ENCODE data around the gene IGSF21. TPM values are rescaled to one million over a fixed set of nuclear protein-coding genes. Genes with fewer than 3 reads are reported as not detected.

Gene IGSF21
- total and polyA plus RNA-seq, 2 of the 8 experiments (the other 6 are each of a cell fraction or from before 2014, with no cell fraction given), result 22.5 to 28.5 TPM

DNA sequence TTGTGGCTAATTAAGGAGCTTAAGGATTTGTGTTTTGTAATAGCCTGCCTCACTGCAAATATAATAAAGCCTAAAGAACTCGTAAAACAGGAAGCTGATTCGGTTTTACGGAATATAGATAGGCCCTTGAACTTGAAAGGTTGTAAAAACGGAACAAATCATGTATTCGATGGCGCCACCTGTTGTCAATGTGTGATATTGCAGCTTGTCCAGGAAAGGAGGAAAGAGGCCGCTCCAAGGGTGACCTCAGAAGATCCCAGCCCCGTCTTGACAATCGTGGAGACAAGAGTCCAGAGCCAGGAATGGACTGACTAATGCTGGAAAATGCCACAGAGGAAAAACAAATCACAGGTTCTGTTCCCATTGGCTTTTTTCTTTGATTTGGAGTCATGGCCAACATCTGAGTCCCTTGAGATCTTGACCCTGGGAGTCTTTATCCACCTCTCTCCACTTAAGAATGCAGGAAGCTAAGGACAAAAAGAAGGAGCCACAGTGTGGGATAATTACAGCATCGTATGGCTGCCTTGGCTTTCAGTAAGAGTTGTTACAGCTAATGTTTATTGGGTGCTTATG is 7.0 kb upstream of the IGSF21 start:
- Histone ChIP-seq H2BK120ac (replicated peaks; ENCODE audit: low read depth, low read length) (no peak overlapping the region), H3K4me2 (ENCODE audit: insufficient read depth in 1 of 2, low read depth in 2 of 2, low read length in 2 of 2) (no peak overlapping the region), H3K79me1 (ENCODE audit: low read depth, low read length) (no peaks in the 10 kb centered on the region), H4K20me1 (replicated peaks in 1 of 2; ENCODE audit: control insufficient read depth in 1 of 2, insufficient read depth in 2 of 2, low read length in 2 of 2) (peaks cover 0 to 7% of the 10 kb centered on the region in 2 experiments), H3K56ac (replicated peaks; ENCODE audit: insufficient read length, low read depth, low read length) (no peak overlapping the region), H2AK5ac (ENCODE audit: low read depth, low read length) (no peak overlapping the region), H3K27ac (ENCODE audit: low read depth, low read length) (no peak overlapping the region), H3K4me3 (ENCODE audit: extremely low read depth in 1 of 4, insufficient read depth in 2 of 4, low read depth in 3 of 4, low read length in 4 of 4) (no peak overlapping the region), H4K8ac (ENCODE audit: extremely low read depth, insufficient read depth, low read length) (no peak overlapping the region), H4K5ac (ENCODE audit: insufficient read length, low read depth, low read length) (no peak overlapping the region), H3K4ac (replicated peaks; ENCODE audit: insufficient read length, low read depth, low read length) (no peak overlapping the region), H3K36me3 (ENCODE audit: control insufficient read depth in 2 of 4, insufficient read depth in 4 of 4, low read length in 3 of 4) (no peaks in the 10 kb centered on the region), H3K18ac (ENCODE audit: extremely low read depth, low read length) (no peak overlapping the region), H4K91ac (replicated peaks; ENCODE audit: insufficient read length, low read length) (no peak overlapping the region), H3K9ac (replicated peaks in 1 of 4; ENCODE audit: extremely low read depth in 1 of 4, low read depth in 3 of 4, low read length in 3 of 4) (no peak overlapping the region), H2BK12ac (ENCODE audit: low read depth, low read length) (peak overlapping the region; percentile 46; the same call in 1 of the 2 replicates), H3K23me2 (ENCODE audit: low read depth, low read length) (peaks cover 4% of the 10 kb centered on the region; the same call in 1 of the 2 replicates), H2BK5ac (ENCODE audit: low read depth, low read length) (no peak overlapping the region), H3K9me3 (ENCODE audit: insufficient read depth in 2 of 2, low read depth in 1 of 2, low read length in 1 of 2) (no peaks in the 10 kb centered on the region), H3K14ac (ENCODE audit: insufficient read length) (no peak overlapping the region), H2AFZ (ENCODE audit: low read length) (0 out of 2 replicates have a peak overlapping the region, but pooled peaks have one; percentile 56), H2BK20ac (ENCODE audit: low read length) (no peak overlapping the region), H3K27me3 (replicated peaks in 1 of 4; ENCODE audit: control insufficient read depth in 3 of 4, extremely low read depth in 1 of 4, insufficient read depth in 3 of 4, low read length in 3 of 4) (peaks cover 0 to 18% (median 4%) of the 10 kb centered on the region in 4 experiments; a peak in 4 of 7 replicates), H3K4me1 (replicated peaks in 1 of 4; ENCODE audit: control insufficient read depth in 3 of 4, insufficient read depth in 4 of 4, low read length in 3 of 4) (peaks cover 0 to 5% (median 0%) of the 10 kb centered on the region in 4 experiments; a peak in 1 of 7 replicates), H3K79me2 (ENCODE audit: control insufficient read depth in 1 of 2, insufficient read depth in 2 of 2, low read length in 2 of 2) (no peaks in the 10 kb centered on the region), H3K23ac (ENCODE audit: insufficient read length) (no peak overlapping the region), H2BK15ac (ENCODE audit: low read length) (no peak overlapping the region)
- ChIA-PET POLR2A (ENCODE audit: partially characterized antibody) (interaction anchor here (0.6 to 1.6 kb wide), 3 partner anchors 9 to 175 kb away, joined by 3 to 7 read pairs (median 3); no protein-coding TSS in a partner anchor), CTCF (ENCODE audit: partially characterized antibody) (interaction anchor here (0.7 to 4.4 kb wide), 63 partner anchors 8 to 522 kb away, joined by 3 to 34 read pairs (median 4); partner anchors contain the start of gene IGSF21)
- peak in 1 of 2 experiments; percentile 85 for DNase-seq (ENCODE audit: low read depth in 1 of 2, low spot score in 2 of 2)
- TF ChIP-seq, protein P1, sequence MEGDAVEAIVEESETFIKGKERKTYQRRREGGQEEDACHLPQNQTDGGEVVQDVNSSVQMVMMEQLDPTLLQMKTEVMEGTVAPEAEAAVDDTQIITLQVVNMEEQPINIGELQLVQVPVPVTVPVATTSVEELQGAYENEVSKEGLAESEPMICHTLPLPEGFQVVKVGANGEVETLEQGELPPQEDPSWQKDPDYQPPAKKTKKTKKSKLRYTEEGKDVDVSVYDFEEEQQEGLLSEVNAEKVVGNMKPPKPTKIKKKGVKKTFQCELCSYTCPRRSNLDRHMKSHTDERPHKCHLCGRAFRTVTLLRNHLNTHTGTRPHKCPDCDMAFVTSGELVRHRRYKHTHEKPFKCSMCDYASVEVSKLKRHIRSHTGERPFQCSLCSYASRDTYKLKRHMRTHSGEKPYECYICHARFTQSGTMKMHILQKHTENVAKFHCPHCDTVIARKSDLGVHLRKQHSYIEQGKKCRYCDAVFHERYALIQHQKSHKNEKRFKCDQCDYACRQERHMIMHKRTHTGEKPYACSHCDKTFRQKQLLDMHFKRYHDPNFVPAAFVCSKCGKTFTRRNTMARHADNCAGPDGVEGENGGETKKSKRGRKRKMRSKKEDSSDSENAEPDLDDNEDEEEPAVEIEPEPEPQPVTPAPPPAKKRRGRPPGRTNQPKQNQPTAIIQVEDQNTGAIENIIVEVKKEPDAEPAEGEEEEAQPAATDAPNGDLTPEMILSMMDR (IDR thresholded peaks at IDR 0.05; ENCODE audit: control extremely low read depth in 1 of 3, insufficient read depth in 1 of 3, low read depth in 1 of 3, low read length in 3 of 3), result peak; percentile 55 to 84 (median 70)
- TF ChIP-seq RAD21 (IDR thresholded peaks at IDR 0.05 in 1 of 2, conservative IDR thresholded peaks at IDR 0.05 in 1 of 2; ENCODE audit: low read depth in 2 of 2, low read length in 2 of 2) (peak; percentile 79 to 87), CREB1 (IDR thresholded peaks at IDR 0.05) (no peak)
- WGBS, 2 experiments (ENCODE audit: extremely low coverage in 1 of 2, insufficient coverage in 1 of 2, insufficient read length in 1 of 2, insufficient replicate concordance in 2 of 2, low coverage in 1 of 2, low lambda C conversion rate in 2 of 2, missing lambda C conversion rate in 1 of 2), result 34% methylated on average over 10 of the region's 10 CpGs; no CpG with 5 or more reads in 1 of the 2 experiments
- peak; percentile 94 for FAIRE-seq
